Measurements from ENCODE around the gene COL4A6.

DNA sequence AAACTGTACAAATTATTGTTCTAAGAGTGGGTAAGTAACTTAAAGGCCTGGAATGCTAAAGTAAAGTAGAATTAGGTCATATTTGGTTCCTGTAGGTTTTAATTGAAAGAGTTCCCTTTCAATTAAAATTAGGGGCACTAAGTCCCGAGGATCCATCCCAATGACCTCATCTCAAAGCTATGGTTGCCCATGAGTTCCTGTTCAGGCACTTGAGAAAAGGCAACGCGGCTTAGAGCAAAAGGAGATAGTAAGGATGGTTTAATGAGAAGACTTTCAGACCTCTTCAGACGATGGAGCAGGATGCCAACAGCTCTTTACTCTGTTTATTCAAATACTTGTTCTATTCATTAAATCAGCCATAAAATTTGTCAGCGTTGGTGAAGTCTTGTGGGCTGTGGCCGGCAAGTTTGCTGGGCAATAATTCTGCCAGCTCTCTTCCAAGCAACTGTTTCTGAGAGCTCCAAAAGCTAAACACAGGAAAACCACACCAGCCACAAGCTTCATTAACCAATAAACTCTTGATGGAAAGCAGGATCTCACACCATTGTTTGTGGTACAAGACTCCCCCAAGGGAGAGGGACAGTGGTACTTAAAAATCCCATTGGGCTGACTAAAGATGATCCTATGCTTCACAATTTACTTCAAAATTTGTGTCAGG lies 167.4 kb downstream of the COL4A6 start:
- no peak for TF ChIP-seq TAF1 (IDR thresholded peaks at IDR 0.05; ENCODE audit: low read depth)
- TF ChIP-seq, protein P1, sequence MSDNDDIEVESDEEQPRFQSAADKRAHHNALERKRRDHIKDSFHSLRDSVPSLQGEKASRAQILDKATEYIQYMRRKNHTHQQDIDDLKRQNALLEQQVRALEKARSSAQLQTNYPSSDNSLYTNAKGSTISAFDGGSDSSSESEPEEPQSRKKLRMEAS (IDR thresholded peaks at IDR 0.05): no peak
- TF ChIP-seq CREB1 (IDR thresholded peaks at IDR 0.05; ENCODE audit: low read depth): no peak
- TF ChIP-seq RAD21 (IDR thresholded peaks at IDR 0.05; ENCODE audit: low read depth): no peak
- TF ChIP-seq TCF12 (IDR thresholded peaks at IDR 0.05; ENCODE audit: low read depth): no peak
- TF ChIP-seq YY1 (IDR thresholded peaks at IDR 0.05; ENCODE audit: low read depth): no peak
- TF ChIP-seq NFIC (IDR thresholded peaks at IDR 0.05): no peak

Measured in Ishikawa (cell line).